VCaP (cell line): ENCODE data around the gene SYNPO.
A peak's percentile ranks its signal among the peaks of the same experiment; 100 is the strongest.

Experiments
- H3K27ac ChIP-seq: fragments of 450-650 bp; 2 replicates; pipeline ENCODE4 v1.5.1; 2017
- CTCF ChIP-seq: fragments of 450-650 bp; conservative IDR thresholded peaks from 2 replicates; pipeline ENCODE4 v1.5.1; 2017; ENCODE audit warnings: mild to moderate bottlenecking, moderate library complexity

The SYNPO gene

GRCh38 chr5:150622157-150622556, 18.3 kb upstream of the SYNPO start:
- TF ChIP-seq CTCF: no peak
- H3K27ac ChIP-seq: no peak overlapping the region

- TF ChIP-seq CTCF: no peak
- no peak overlapping the region for H3K27ac ChIP-seq
Observed at GRCh38 chr5:150623152-150623877, 17.1 kb upstream of the SYNPO start.

DNA sequence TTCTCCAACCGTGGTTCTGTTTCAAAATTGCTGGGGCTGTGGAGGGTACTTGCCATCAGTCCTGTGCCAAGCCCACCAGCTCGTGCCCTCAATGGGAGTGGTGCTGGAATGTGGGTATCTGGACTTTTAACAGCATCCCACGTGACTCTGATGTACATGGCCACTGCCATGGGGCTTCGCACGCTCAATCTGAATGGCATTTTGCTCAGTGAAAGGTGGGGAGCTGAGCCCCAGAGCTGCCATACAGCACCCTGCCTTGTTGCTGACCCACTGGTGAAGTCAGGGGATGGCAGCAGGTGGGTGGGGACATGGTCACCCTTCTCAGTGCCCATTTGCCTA, 16.6 kb upstream of the SYNPO start:
- no peak overlapping the region for H3K27ac ChIP-seq
- no peak for TF ChIP-seq CTCF

DNA sequence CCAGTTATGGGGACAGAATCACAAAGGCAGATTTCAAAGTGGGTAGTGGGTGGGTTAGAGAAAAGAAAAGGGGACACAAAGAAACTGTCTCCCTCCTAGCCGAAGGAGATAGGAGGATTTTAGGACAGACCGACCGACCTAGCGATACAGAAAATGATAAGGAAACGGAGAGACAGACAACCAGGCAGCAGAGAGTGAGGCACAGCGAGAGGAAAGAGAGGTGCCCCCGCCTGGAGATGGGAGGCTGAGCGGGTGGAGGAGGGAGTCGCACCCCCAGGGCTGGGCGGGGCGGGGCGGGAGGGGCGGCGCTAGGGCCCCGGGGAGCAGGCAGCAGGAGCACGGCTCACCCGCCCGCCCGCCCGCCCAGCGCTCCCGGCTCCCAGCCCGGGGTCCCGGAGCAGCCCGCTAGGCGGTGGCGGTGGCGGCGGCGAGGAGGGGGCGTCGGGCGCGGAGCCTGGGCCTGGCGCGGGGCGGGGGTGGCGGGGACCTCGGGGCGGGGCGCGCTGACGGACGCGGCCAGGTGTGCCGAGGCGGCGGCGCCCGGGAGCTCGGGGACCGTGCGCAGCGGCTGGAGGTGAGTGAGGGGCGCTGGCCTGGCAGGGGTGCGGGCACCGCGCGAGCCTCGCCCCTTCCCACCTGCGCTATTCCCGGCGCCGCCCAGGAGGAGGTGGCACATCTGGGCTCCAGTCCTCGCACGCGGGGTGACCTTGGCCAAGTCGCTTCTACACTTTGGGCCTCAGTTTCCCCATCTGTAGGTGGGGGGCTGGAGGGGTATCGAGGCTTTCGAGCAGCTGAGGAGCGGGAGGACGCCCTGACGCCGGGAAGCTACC, 15.9 kb upstream of the SYNPO start:
- H3K27ac ChIP-seq: peak overlapping the region; percentile 20; the same call in 1 of the 2 replicates

DNA sequence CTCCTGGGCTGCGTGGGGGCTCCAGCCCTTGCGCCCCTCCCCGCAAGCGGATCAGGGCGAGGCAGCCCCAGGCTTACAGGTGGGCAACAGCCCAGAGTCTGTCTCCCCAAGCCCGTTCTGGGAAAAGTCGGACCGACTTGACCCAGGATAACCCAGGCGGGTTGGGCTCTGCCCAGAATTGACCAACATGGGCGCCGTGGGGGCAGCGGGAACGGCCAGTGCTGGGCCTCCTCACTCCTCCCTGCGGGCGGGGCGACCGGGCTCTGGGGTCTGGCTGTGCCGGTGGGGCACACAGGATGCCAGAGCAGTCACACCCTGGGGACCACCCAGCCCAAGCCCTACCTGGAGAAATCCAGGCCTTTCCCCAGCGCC, 15.3 kb upstream of the SYNPO start:
- H3K27ac ChIP-seq: no peak overlapping the region
- no peak for TF ChIP-seq CTCF

More for the DNA sequence above, 15.9 kb upstream of the SYNPO start:
- TF ChIP-seq CTCF: no peak

DNA sequence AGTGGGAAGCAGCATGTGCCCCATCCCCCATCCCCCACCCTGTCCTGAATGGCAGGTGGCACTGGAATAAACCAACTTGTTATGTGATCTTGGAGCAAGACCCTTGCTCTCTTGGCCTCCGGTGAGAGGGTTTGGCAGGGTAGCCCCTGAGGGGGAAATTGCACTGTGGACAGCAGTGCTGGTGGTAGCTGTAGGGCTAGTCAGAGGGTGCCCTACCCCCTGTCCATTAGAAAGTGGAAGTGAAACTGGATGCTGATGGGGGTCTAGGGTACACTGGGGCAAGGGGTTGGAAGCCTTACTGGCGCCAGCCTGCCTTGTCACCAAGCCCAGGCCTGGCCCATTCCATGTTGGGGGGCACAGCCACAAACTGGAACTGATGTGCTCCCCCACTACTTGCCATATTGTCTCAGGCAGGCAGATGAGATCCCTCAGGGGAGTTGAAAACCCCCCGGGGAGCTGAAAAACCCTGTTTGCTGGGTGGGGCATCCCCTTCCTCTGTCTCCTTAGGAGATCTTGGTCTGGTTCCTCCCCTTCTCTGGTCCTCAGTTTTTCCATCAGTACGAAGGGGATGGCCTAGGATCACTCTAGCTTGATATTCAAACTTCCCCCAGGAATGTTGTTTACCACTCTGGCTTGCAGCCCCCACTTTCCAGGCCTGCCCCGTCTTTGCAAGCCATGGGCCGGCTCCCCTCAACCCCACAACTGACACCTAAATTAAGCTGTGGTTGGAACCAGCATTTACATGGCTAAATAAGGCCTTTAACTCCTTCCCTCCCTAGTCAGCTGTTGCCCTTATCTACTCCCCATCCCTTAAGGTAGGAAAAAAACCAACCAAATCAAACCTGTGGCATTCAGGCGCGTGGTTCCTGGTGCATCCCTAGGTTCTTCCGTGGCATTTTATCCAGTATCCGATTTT, 14.4 kb upstream of the SYNPO start:
- H3K27ac ChIP-seq: no peak overlapping the region
- no peak for TF ChIP-seq CTCF

DNA sequence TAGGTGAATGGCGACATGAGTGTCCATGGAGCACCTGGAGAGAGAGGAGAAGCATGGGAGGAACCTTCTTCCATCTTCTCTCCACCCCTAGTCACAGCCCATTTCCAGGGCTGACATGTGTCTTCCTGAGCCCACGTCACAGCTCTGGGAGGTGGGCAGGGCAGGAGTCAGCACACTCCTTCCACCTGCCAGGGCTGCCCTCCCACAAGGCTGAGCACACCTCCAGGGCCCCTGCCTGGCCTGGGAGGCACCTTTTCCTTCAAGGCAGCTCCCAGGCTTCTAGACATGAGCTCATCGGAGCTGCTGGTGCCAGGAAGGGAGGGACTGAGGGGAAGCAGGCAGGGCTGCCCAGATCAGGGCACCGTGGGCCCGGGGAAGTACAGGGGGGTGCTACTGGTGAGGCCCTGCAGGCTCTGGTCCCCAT, 13.6 kb upstream of the SYNPO start:
- no peak for TF ChIP-seq CTCF
- H3K27ac ChIP-seq: no peak overlapping the region
